K562 (cell line): ENCODE data around the gene KIF5C. TPM values are rescaled to one million over a fixed set of nuclear protein-coding genes. Genes with fewer than 3 reads are reported as not detected.

Experiments
- ARNT ChIP-seq, 2 experiments: fragments of 450-650 bp; IDR thresholded peaks; 2 replicates each; pipeline ENCODE4 v1.6.1; 2016; ENCODE audit warnings: mild to moderate bottlenecking in 1 of 2
- CBX3 ChIP-seq, 2 experiments: IDR thresholded peaks; 1 replicate in 1 of 2; 2 replicates in 1 of 2; pipeline ENCODE4 v1.6.1; 2012; ENCODE audit warnings: inconsistent platforms in 2 of 2, low read length in 2 of 2, borderline replicate concordance in 1 of 2, control low read depth in 1 of 2
- CEBPB ChIP-seq: fragments of 450-650 bp; IDR thresholded peaks from 2 replicates; pipeline ENCODE4 v1.6.1; 2016; ENCODE audit warnings: missing genetic modification characterization, missing compliant biosample characterization
- MEIS2 ChIP-seq: fragments of 450-650 bp; IDR thresholded peaks from 2 replicates; pipeline ENCODE4 v1.6.1; 2014; ENCODE audit warnings: mild to moderate bottlenecking; ENCODE audit not compliant: partially characterized antibody
- PHF8 ChIP-seq: fragments of 200-600 bp; sonication (generic); IDR thresholded peaks from 2 replicates; pipeline ENCODE4 v1.6.1; 2012; ENCODE audit warnings: mixed run types, mild to moderate bottlenecking, inconsistent platforms, low read length, moderate library complexity, borderline replicate concordance
- RAD21 ChIP-seq, 2 experiments: fragments of 250-450 bp in 1 of 2; fragments of 450-650 bp in 1 of 2; sonication (Bioruptor Pico) in 1 of 2; formaldehyde crosslinking in 1 of 2; IDR thresholded peaks in 1 of 2; conservative IDR thresholded peaks in 1 of 2; 2 replicates each; pipeline versions ENCODE4 v1.4.0 to v1.8.0; 2020 to 2022; ENCODE audit warnings: mild to moderate bottlenecking in 2 of 2, moderate library complexity in 1 of 2
- YY1 ChIP-seq, 3 experiments: IDR thresholded peaks; 2 replicates each; pipeline ENCODE4 v1.6.1; 2011; ENCODE audit warnings: low read length in 2 of 3, mild to moderate bottlenecking in 2 of 3, moderate library complexity in 2 of 3, borderline replicate concordance in 1 of 3, control low read depth in 1 of 3, low read depth in 1 of 3; ENCODE audit not compliant: insufficient read depth in 3 of 3, insufficient replicate concordance in 2 of 3, control insufficient read depth in 1 of 3, insufficient read length in 1 of 3; ENCODE audit errors: extremely low read depth in 1 of 3
- ZNF324 ChIP-seq: fragments of 250-450 bp; sonication (Bioruptor Pico); IDR thresholded peaks from 2 replicates; pipeline ENCODE4 v1.4.0; 2020; ENCODE audit warnings: mild to moderate bottlenecking
- polyA plus RNA-seq, 8 experiments: library from polyadenylated mRNA; depleted of rRNA in 4 of 8; stranded (reverse) in 5 of 8; unstranded in 3 of 8; fragments of >200 nt; fragmentation: Nextera tagmentation in 2 of 8; fragmentation: Illumina TruSeq in 1 of 8; extraction: Ambion mirVana in 2 of 8; extraction: Trizol in 1 of 8; gene quantifications; 2 replicates each; pipeline versions ENCODE4 v1.2.1 to v1.2.3, GENCODE V29; 2011 to 2014; ENCODE audit warnings: inconsistent platforms in 1 of 8, missing spikeins in 1 of 8
- total RNA-seq, 7 experiments: library from RNA; depleted of rRNA in 6 of 7; stranded (reverse); fragments of >200 nt in 6 of 7; fragmentation: Illumina TruSeq in 2 of 7; extraction: Trizol in 2 of 7; gene quantifications; 2 replicates each; pipeline versions ENCODE4 v1.2.1 to v1.2.3, GENCODE V29; 2011 to 2021; ENCODE audit warnings: low replicate concordance in 1 of 7
- TF ChIP-seq, protein P1 (sequence below): fragments of 200-600 bp; sonication (generic); IDR thresholded peaks from one replicate; pipeline ENCODE4 v1.6.1; 2012; ENCODE audit warnings: mild to moderate bottlenecking, low read depth, low read length, inconsistent platforms
- TF ChIP-seq, protein P2 (sequence below): IDR thresholded peaks from 2 replicates; pipeline ENCODE4 v1.6.1; 2011; ENCODE audit warnings: borderline replicate concordance, low read depth, mild to moderate bottlenecking, moderate library complexity, low read length; ENCODE audit not compliant: insufficient read depth, poor library complexity, severe bottlenecking

Gene KIF5C
- total and polyA plus RNA-seq, 9 of the 15 experiments (the other 6 are each of a cell fraction or from before 2014, with no cell fraction given) = 0.01 to 0.09 (median 0.01) TPM; not detected in 6

- TF ChIP-seq, protein P1, sequence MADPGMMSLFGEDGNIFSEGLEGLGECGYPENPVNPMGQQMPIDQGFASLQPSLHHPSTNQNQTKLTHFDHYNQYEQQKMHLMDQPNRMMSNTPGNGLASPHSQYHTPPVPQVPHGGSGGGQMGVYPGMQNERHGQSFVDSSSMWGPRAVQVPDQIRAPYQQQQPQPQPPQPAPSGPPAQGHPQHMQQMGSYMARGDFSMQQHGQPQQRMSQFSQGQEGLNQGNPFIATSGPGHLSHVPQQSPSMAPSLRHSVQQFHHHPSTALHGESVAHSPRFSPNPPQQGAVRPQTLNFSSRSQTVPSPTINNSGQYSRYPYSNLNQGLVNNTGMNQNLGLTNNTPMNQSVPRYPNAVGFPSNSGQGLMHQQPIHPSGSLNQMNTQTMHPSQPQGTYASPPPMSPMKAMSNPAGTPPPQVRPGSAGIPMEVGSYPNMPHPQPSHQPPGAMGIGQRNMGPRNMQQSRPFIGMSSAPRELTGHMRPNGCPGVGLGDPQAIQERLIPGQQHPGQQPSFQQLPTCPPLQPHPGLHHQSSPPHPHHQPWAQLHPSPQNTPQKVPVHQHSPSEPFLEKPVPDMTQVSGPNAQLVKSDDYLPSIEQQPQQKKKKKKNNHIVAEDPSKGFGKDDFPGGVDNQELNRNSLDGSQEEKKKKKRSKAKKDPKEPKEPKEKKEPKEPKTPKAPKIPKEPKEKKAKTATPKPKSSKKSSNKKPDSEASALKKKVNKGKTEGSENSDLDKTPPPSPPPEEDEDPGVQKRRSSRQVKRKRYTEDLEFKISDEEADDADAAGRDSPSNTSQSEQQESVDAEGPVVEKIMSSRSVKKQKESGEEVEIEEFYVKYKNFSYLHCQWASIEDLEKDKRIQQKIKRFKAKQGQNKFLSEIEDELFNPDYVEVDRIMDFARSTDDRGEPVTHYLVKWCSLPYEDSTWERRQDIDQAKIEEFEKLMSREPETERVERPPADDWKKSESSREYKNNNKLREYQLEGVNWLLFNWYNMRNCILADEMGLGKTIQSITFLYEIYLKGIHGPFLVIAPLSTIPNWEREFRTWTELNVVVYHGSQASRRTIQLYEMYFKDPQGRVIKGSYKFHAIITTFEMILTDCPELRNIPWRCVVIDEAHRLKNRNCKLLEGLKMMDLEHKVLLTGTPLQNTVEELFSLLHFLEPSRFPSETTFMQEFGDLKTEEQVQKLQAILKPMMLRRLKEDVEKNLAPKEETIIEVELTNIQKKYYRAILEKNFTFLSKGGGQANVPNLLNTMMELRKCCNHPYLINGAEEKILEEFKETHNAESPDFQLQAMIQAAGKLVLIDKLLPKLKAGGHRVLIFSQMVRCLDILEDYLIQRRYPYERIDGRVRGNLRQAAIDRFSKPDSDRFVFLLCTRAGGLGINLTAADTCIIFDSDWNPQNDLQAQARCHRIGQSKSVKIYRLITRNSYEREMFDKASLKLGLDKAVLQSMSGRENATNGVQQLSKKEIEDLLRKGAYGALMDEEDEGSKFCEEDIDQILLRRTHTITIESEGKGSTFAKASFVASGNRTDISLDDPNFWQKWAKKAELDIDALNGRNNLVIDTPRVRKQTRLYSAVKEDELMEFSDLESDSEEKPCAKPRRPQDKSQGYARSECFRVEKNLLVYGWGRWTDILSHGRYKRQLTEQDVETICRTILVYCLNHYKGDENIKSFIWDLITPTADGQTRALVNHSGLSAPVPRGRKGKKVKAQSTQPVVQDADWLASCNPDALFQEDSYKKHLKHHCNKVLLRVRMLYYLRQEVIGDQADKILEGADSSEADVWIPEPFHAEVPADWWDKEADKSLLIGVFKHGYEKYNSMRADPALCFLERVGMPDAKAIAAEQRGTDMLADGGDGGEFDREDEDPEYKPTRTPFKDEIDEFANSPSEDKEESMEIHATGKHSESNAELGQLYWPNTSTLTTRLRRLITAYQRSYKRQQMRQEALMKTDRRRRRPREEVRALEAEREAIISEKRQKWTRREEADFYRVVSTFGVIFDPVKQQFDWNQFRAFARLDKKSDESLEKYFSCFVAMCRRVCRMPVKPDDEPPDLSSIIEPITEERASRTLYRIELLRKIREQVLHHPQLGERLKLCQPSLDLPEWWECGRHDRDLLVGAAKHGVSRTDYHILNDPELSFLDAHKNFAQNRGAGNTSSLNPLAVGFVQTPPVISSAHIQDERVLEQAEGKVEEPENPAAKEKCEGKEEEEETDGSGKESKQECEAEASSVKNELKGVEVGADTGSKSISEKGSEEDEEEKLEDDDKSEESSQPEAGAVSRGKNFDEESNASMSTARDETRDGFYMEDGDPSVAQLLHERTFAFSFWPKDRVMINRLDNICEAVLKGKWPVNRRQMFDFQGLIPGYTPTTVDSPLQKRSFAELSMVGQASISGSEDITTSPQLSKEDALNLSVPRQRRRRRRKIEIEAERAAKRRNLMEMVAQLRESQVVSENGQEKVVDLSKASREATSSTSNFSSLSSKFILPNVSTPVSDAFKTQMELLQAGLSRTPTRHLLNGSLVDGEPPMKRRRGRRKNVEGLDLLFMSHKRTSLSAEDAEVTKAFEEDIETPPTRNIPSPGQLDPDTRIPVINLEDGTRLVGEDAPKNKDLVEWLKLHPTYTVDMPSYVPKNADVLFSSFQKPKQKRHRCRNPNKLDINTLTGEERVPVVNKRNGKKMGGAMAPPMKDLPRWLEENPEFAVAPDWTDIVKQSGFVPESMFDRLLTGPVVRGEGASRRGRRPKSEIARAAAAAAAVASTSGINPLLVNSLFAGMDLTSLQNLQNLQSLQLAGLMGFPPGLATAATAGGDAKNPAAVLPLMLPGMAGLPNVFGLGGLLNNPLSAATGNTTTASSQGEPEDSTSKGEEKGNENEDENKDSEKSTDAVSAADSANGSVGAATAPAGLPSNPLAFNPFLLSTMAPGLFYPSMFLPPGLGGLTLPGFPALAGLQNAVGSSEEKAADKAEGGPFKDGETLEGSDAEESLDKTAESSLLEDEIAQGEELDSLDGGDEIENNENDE = no peak
- TF ChIP-seq CBX3 (IDR thresholded peaks at IDR 0.05; ENCODE audit: borderline replicate concordance in 1 of 2, low read length in 2 of 2) (0 out of 3 replicates have a peak, but pooled peaks of 1 of the 2 experiments have one; percentile 19), PHF8 (no peak), RAD21 (CRISPR knock-in tag; conservative IDR thresholded peaks at IDR 0.05 in 1 of 2, IDR thresholded peaks at IDR 0.05 in 1 of 2) (peak; percentile 11 to 61; a peak in 2 of 4 replicates), ZNF324 (CRISPR knock-in tag) (no peak), MEIS2 (peak; percentile 82), ARNT (IDR thresholded peaks at IDR 0.05) (no peak), CEBPB (peak; percentile 50; the same call in 1 of the 2 replicates), YY1 (IDR thresholded peaks at IDR 0.05; ENCODE audit: borderline replicate concordance in 1 of 3, control insufficient read depth in 1 of 3, extremely low read depth in 1 of 3, insufficient read depth in 3 of 3, insufficient read length in 1 of 3, insufficient replicate concordance in 2 of 3, low read depth in 1 of 3, low read length in 2 of 3) (peak in 1 of 3 experiments; percentile 24)
- TF ChIP-seq, protein P2, sequence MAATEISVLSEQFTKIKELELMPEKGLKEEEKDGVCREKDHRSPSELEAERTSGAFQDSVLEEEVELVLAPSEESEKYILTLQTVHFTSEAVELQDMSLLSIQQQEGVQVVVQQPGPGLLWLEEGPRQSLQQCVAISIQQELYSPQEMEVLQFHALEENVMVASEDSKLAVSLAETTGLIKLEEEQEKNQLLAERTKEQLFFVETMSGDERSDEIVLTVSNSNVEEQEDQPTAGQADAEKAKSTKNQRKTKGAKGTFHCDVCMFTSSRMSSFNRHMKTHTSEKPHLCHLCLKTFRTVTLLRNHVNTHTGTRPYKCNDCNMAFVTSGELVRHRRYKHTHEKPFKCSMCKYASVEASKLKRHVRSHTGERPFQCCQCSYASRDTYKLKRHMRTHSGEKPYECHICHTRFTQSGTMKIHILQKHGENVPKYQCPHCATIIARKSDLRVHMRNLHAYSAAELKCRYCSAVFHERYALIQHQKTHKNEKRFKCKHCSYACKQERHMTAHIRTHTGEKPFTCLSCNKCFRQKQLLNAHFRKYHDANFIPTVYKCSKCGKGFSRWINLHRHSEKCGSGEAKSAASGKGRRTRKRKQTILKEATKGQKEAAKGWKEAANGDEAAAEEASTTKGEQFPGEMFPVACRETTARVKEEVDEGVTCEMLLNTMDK = peak; percentile 84
- TF ChIP-seq, all 486 proteins: peak for 20
Measured at GRCh38 chr2:149040451-149040850, 165.4 kb downstream of the KIF5C start (continued).
